ENCODE measurements around the gene CLVS2.

DNA sequence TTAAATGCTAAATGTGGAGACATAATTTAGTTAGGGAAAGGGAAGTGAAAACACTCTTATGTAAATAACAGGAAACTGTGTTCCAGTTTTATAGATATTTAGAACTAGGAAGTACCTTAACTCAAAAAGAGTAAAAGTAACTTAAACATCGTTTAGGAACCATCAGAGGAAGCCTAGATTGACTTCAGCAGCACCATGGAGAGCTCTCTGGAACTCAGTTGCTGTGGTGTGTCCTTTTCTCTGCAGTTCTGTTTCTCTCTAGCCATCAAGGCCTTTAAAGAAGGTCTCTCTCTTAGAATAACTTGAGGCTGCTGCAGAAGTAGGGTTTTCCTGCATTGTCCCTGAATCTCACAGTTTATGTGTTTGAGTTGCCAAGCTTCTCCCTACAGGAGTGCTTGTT, 26.9 kb downstream of the CLVS2 start:
- TF ChIP-seq SUZ12 (IDR thresholded peaks at IDR 0.05; ENCODE audit: extremely low read depth, insufficient read depth, insufficient read length) (no peak), ZNF274 (IDR thresholded peaks at IDR 0.05; ENCODE audit: low read depth, low read length) (no peak)
